H1 (cell line): ENCODE results near the gene PGF. TPM values are rescaled to one million over a fixed set of nuclear protein-coding genes. Genes with fewer than 3 reads are reported as not detected.

ENCODE experiments used
- RAD21 ChIP-seq, 2 experiments: IDR thresholded peaks in 1 of 2; conservative IDR thresholded peaks in 1 of 2; 2 replicates each; pipeline ENCODE4 v1.6.1; 2011; ENCODE audit warnings: low read depth in 2 of 2, low read length in 2 of 2, improper control_type of control experiment in 1 of 2, inconsistent platforms in 1 of 2, mild to moderate bottlenecking in 1 of 2, moderate library complexity in 1 of 2
- SIRT6 ChIP-seq: IDR thresholded peaks from one replicate; pipeline ENCODE4 v1.7.1; 2012; ENCODE audit warnings: low read length, inconsistent platforms
- polyA plus RNA-seq, 7 experiments: library from polyadenylated mRNA; depleted of rRNA in 3 of 7; stranded (reverse) in 5 of 7; unstranded in 2 of 7; fragments of >200 nt in 5 of 7; fragments of 200-250 nt in 2 of 7; gene quantifications; 1 replicate in 5 of 7; 2 replicates in 1 of 7; 4 replicates in 1 of 7; pipeline versions ENCODE4 v1.2.1 to v1.2.3, GENCODE V29; 2011 to 2013; ENCODE audit warnings: missing spikeins in 2 of 7, mixed read lengths in 2 of 7
- total RNA-seq: library from RNA; stranded (reverse); fragmentation: NEBNext Ultra II Directional; extraction: Animal tissue kit (Norgen Biotek cat#: 25700); gene quantifications from 2 replicates; pipeline ENCODE4 v1.2.1, GENCODE V29; 2021

The PGF gene
- total and polyA plus RNA-seq, 2 of the 8 experiments (the other 6 are each of a cell fraction or from before 2014, with no cell fraction given) = 2.1 to 4.1 TPM

DNA sequence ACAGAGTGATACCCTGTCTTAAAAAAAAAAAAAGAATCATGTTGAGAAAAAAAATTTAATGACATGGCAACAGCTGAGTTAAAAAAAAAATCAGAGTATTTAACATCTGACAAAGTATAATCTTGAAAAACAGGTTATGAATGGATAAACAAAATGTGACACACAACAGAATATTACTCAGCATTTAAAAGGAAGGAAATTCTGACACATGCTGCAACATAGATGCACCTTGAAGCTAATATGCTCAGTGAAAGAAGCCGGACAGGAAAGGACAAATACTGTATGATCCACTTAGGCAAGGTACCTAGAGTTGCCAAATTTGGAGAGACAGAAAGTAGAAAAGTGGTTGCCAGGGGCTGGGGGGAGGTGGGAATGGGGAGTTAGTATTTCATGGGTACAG lies 27.9 kb upstream of the PGF start (continued):
- TF ChIP-seq SIRT6 (no peak), RAD21 (IDR thresholded peaks at IDR 0.05 in 1 of 2, conservative IDR thresholded peaks at IDR 0.05 in 1 of 2; ENCODE audit: low read depth in 2 of 2, low read length in 2 of 2) (no peak)
- TF ChIP-seq, all 59 proteins: peak for 0
